IPS-NIHi7 (cell line): ENCODE measurements around the gene AOPEP.

Source experiments
- DNase-seq: peaks from one replicate; pipeline ENCODE4 v3.0.0; 2012; ENCODE audit warnings: mixed read lengths; ENCODE audit errors: extremely low spot score

The AOPEP gene

DNA sequence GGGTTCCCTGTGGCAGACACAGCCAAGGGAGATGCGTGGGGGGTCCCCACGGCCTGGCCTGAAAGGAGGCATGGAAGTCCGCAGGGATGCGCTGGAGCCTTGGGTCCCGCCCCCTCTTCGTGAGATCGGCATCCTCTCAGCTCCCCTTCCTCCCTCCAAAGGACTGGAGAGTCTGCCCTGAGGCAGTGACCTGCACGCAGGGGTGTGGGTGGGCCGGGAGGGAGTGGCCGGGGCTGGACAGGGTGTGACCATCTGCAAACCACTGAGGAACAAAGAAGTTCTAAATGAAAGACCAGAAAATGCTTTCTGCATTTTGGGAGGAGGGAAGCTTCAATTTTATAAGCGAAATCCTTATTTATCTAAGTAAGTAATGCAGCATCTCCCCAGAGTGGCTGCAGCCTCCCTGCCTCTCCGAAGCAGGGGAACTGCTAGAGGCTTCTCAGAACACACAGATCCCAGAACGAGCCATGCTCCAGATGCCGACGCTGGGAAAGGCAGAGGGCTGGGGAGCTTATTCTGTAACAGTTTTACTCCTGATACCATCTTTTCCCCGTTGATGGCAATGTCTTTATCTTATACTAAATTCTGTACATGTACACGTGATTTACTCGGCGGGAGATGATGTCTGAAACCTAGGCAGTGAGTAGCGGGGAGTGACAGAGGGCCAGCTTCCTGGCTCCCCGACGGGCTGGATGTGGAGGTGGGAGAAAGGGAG is 369.3 kb downstream of the AOPEP start:
- no peak for DNase-seq

DNA sequence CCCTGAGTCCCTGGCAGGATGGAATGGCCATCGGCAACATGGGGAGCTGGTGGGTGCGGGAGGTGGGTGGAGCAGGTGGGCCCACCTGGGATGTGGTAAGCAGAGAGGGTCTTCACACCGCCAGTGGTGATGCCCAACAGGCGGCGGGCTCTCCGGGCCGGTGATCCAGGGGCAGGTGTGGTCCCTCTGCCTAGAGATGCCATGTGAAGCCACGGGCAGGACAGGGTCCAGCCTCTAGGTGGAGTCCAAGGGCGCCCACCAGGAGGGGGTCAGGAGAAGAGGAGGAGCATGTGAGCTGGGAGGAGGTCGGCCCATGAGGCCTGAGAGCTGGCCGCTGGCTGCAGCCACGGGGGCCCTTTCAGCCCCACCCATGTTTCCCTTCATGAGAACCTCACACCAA is 369.9 kb downstream of the AOPEP start:
- no peak for DNase-seq

DNA sequence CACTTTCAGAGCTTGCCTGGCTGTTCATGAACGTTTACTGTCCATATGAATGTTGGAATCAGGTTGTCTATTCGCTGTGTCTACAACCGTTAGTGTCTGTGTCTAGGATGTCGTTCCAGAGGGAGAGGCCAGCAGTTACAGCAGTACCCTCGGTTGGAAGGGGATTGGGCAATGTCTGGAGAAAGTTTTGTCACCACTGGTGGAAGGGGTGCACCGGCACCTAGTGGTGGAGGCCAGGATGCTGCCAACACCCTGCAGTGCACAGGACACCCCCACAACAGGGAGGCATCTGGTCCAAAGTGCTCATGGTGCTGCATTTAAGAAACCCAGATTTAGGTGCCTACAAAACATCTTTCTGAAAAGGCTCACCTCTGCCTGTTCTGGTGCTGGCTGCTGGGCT is 370.3 kb downstream of the AOPEP start:
- no peak for DNase-seq

DNA sequence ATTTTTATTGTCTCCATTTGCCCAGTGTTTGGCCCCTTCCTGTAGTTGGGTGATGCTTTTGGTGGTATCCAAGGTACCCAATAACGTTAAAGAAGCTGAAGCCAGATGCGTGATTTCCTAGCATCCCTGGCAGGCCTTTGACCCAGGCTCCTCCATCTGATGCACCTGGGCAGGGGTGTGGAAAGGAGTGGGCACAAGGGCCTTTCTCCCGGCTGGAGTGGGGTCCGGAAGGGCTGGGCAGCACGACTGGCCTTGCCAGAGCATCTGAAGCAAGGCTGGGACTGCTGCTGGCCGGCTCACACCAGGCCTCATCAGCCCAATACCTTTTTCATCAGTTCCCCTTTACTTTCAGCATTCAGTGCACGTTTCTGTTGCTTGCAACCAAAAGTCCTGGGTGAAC is 370.8 kb downstream of the AOPEP start:
- DNase-seq, result no peak

DNA sequence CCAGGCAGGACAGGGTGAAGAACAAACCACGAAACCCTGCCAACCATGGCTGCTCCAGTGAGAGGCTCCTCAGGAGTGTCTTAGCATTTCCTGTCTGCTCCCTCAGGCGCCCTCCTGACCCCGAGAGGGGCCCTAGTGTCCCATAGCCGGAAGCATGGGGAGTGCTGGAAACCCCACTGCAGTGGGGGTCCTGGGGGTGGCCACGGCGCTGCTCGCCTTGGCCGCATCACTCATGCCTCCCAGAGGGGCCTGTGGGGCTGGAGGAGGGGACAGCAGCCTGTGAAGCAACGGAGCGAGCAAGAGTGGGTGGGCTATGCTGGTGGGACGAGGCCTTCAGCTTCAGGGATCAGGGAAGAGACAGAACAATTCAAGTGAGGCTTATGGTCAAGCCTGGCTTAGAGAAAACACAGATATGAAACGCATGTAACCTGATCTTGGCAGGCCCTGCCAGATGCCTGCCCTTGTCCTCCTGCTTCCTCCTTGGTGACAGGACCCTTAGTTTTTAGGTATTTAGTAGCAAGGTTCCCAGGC is 372.0 kb downstream of the AOPEP start:
- no peak for DNase-seq

DNA sequence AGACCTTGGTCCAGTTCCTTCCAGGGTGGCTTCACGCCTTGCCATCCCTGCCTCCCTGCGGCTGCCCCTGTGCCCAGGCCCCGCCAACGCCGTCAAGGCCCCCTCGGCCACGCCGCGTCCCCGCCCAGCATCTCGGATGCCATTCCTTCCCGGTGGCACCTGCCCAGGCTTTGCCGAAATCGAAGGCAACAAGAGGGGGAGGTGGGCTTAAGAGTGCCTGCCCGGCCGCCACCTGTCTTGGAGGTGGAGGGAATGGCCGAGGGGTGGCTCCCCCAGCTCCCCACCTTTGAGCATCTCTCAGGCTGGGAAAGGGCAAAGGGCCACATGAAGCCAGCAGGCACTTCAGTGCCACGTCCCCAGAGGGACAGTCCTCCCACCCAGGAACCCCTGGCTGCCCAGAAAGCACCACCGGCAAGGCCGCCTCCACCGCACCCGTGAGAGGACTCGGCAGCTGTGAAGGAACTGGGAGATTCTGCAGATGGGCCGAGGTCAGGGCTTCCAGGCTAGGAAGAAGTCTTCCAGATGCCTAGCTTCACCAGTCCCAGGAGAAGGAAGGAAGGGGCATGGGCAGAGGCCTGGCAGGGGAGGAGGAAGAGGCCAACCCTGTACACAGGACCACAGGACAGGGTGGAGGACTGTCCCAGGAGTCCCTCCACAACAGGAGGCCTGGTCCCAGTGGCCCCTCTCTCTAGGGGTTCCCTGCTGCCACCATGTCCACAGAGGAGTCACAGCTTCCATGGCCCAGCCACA is 373.0 kb downstream of the AOPEP start:
- no peak for DNase-seq

DNA sequence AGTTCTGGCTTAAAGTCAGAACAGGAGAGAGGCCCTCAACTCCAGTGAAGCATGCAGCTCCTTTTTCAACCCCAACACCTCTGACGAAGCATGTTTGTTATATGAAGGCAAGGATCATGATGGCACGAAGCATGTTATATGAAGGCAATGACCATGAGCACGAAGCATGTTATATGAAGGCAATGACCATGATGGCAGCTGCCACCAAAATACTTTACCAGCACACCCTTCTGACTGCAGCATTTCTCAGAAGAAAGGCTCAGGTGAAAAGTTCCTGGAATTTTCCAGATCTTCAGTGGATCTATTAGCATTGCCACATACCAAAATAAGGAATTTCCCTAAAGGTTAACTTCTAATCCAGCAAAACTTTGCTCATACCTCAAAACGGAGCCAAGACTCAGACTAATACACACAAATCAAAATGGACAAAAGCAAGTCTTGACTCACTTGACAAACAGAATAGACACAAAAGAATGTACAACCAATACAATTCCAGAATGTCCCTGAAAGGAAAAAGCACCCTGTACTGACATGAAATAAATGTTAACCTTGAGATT is 373.6 kb downstream of the AOPEP start:
- DNase-seq, result no peak

DNA sequence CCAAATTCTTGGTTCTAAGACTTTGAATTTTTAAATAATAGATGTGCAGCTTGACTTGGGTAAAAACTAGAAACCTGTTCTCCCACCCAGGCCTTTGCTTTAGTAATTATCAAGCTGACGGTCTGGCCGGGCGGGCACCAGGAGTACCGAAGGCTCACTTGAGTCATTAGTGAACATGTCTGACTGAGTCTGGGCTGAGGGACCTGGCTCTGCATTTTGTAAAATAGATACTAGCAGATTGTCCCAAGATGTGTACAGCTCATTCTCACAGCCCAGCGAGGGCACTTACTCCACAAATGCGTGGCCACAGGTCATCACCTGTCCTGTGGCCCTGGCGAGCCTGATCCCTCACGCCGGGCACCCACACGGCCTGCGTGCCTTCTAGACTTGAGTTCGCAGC is 374.8 kb downstream of the AOPEP start:
- DNase-seq, result no peak

DNA sequence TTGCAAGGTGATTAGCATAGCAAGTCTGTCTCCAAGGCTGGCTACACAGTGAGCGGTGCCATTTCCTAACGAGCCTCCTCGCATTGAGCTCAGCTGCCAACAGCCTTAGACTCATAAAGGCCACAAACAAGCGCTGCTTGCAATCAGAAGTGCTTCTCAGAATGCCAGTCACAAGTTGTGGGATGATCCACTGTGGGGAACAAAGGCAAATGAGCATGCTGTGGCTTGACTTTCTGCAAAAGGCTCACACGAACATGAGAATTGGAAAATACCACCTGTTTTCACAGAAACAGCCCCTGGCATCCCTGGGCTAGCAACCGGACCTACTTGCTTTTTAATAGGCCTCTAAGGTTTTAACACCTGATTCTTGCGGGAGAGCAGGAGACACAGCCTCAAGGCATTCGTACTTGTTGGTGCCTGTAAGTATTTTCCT is 375.5 kb downstream of the AOPEP start:
- no peak for DNase-seq

DNA sequence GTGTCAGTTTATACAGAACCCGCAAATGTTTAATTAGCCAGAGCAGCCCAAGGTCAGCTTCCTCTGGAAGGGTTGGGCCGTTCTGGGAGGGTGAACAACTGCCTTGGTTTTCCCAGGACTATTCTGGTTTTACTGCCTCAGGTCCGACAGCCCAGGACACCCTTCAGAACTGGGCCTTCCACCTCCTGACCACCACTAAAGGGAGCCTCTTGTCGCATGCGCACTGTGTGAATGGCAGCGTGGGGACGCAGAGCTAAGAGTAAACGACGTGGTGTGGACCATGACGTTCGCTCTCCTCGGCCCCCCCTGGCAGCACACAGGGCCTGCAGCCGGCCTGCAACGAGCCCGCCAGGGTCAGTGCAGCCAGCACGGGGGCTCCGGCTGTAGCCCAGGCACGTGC is 376.1 kb downstream of the AOPEP start:
- DNase-seq, result no peak

DNA sequence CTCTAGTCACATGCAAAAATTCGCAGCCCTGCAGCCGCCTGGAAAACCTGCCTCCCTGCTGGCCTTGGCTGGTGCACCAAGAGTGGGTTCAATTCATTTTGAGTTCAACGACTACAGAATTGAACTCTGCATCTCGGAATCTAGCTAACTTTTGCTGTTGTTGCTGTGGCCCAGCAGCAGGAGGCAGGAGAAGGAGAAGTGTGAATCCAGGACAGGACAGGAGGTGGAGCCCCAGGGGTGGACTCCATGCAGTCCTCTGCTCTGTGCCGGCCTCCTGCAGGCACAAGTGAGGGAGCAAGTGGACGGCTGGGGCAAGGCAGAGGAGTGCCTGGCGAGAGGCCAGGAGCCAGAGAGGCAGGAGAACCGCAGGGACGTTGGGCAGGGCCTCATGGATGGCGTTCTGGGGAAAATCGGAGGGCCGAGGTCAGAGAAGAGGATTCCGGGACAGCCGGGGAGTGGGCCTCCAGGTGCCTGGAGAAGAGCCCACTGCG is 376.8 kb downstream of the AOPEP start:
- peak; percentile 63 for DNase-seq

DNA sequence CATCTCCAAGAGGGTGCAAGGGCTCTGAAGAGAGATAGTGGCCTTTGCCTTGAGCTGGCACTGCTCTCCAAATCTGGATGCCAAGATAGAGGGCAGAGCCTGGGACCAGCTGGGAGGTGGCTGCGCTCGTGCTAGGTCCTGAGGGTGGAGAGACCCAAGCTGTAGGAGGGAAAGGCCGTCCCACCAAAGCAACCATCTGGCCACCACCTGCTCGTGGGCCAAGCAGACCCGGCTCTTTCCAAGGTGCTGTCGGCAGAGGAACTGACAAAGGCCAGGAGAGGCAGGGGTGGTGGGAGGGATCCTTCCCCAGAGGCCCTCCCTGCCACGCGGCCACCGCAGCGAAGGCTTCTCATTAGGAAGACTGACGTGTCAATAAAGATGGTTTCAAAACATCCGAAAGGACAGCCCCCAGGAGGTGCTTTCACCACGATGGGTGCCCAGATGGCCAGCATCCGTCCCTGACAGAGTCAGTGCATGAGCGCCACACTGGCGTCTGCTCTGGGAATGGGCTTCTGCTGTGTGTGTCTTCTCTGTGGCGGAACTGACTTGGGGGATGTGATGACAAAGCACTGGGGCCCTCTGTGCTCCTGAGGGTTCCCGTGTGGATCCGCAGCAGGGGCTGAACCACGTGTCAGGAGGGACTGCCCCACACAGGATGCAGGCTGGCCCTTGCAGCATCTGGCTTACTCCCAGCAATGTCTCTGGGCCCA is 377.5 kb downstream of the AOPEP start:
- no peak for DNase-seq

DNA sequence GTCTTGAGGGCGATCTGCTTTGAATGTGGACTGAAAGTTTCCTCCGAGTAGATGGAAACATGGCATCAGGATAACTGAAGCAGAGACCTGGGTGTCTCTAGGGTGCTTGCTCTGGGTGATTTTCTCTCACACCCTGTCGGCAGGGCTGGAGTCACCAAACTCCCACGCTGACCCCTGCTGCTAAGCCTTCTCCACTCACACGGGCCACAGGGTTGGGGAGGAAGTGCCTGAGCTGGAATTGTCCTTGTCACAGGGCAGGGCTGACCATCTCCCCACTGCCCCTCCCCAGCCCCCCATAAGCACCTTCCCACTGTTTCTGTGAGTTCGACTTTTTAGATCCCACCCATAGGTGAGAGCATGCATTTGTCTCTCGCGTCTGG is 378.1 kb downstream of the AOPEP start:
- DNase-seq, result no peak

DNA sequence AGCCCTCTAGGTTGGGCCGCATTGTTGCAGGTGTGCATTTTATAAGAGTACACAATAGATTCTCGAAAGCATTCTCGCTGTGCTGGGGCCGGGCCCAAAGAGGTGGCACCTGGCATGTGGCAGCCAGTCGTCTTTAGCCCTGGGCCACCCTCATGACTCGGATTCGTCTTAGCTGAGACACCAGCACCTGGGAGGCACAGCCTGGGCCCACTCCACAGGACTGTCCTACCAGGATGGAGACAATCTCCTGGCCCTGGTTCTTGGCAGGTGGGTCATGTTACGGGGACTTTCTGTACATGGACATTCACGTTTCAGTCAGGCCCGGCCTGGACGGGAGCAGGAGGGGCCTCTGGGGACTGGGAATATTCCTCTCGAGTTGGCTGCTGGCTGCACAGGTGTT is 378.5 kb downstream of the AOPEP start:
- no peak for DNase-seq

DNA sequence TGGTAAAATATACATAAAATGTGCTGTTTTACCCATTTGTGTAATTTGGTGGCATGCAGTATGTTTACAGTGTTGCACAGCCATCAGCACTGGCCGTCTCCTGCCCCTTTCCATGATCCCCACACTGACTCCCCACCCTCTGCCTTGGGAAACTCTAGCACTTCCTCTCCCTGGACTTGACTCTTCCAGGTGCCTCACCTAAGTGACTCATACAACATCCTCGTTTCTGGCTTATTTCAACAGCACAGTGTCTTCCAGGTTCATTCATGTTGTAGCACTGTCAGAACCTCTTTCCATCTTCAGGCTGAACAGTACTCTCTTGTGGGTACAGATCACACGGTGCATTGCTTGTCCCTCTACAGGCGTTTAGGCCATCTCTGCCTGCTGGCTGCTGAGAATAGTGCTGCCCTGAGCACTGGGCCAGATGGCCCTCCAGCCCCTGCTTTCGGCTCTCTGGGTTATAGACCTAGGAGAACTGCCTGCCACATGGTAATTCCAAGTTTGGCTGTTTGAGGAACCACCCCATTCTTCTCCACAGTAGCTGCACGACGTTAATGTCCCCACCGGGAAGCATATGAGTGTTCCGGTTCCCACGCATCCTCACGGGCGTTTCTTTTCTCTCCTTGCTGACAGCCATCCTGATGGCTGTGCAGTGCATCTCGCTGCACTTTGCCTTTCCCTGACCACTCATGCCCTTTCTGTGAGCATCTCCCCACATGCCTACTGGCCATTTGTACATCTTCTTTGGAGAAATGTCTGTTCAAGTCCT is 379.2 kb downstream of the AOPEP start:
- no peak for DNase-seq

DNA sequence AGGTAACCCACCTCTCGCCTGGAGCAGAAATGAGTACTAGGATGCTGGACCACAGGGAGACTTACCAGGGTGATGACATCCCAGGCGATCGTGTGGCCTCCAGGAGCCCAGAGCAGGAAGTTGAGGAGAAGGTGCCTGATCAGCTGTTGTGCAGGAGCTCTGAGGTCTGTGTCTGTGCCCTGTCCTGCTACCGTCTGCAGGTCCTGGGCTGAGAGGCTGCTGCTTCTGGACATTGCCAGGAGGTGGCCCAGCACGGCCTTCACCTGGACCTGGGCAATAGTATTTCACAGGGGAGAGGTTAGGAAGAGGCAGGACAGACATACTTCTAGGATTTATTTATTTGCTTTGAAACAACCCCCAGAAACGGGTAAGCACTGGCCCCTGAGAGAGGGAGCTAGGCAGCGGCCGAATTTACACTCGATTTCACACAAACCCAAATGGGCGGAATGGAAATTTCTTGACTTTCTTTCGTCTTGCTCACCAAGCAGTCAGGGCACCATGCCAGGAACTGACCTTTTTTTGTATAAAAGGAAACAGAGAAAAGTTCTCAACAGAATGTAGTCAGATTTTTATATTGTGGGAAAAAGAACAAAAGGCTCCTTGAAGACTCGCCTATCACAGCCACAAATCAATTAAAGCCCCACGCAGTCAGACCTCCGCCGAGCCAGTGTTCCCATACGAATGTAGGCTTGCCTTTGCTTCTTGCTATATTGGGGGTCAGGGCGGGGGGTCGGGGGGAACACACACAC is 380.7 kb downstream of the AOPEP start:
- no peak for DNase-seq

DNA sequence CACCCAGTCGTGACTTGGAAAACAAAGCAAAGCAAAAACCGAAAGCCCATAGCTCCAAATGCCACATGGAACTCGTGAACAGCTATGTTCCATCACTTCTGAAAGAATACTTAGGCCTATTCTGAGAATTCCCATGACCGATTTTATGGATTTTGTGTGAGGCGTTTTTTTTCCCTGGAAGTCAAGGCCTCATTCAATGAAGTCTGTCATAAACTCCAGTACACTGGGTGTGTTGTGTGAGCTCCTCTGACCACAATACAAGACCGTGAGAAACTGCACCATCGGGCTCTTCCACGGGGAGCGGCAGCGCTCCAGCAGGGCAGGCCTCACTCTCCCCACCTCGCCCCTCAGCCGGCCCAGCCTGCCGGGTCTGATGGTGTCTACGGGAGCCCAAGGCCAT is 381.5 kb downstream of the AOPEP start:
- DNase-seq, result no peak

DNA sequence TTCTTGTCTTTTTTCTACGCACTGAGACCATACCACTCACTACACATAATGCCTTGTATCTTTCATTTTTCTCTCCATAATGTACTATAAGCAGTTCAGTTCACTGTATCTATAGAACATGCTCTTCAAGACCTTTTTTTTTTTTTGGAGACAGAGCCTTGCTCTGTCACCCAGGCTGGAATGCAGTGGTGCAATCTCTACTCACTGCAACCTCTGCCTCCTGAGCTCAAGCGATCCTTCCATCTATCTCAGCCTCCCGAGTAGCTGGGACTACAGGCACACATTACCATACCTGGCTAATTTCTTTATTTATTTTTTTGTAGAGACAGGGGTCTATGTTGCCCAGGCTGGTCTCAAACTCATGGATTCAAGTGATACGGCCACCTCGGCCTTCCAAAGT is 382.3 kb downstream of the AOPEP start:
- no peak for DNase-seq

DNA sequence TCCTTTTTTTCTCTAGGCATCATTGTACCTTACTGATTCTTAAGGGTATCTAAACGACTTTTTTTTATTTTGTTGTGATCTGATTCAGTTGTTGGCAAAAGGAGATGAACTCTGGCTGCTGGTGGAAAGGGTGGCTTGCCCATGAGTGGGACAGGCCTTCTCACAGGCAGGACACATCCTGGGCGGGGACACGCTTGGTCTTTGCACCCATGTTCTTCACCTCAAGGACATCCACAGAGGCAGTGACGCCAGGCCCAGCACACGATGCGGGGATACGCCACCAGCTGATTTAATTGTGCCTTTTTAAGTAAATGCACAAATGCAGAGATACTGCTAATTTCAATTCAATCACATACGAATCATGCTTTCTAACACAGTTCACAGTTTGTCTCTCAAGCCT is 383.0 kb downstream of the AOPEP start:
- DNase-seq, result no peak

DNA sequence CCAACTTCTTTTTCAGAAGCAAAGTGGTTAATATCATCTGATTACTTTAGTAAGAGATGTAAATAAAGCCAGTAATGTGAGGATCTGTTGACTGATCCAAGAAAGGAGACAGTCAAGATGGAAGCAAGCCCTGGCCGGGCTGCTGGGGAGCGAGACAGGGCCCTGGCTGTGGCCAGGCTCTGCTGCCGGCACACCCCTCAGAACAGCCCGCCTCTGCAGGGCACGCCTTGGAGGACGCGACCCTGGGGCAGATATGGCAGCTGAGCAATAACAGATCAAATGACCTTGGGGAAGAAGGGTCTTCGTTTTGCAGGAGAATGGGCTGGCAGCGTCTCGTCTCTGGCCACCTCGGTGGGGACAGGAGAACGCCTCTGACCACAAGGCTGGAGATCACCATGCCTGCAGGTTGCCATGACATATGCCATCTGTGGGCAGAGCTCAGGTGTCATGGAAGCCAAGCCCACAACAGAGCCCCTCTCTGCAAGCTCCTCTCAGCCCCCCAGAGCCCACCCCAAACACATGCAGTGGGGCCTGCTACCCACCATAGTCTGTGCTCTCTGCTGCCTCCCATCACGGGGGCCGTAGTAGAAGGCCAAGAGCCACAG is 384.5 kb downstream of the AOPEP start:
- no peak for DNase-seq
